Fibroblast of skin of left biceps (primary cell): ENCODE measurements around the gene FXR2.

Experiments
- DNase-seq, 2 experiments: peaks; one replicate each; pipeline ENCODE4 v3.0.0-alpha.2; 2013; ENCODE audit warnings: low read depth in 2 of 2

The FXR2 gene

DNA sequence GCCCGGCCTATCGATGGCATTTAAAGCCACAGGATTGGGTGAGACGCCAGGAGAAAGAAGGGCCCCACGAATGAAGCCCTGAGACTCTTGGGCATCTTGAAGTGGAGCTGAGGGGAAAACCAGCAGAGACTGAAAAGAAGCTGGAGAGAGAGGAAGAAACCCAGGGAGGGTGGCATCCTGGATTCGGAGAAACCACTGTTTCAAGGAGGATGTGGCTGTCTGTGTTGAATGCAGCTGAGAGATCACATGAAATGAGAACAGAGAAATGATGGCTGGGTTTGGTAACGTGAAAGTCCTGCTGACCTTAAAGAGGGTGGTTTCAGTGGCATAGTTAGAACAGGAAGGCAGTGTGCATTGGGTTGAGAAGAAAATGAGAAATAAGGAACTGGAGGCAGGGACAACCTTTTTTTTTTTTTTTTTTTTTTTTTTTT is 62.1 kb downstream of the FXR2 start:
- DNase-seq, result no peak

DNA sequence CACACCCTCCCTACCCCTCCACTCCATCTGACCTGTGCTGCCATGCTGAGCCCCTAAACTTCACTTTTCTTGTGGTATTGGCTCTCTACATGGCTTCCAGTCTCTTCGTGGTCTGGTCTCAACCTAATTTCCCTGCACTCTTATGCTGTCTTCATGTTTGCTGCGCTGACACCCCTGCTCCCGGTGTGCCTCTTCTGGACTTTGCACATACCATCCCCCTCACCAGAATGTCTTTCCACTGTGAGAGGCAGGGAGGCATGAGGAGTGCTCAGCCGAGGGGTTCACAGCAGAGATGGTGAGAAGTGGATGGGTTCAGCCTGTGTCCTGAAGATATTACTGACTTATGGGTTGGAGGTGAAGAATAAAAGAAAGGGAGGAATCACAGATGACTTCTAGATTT is 63.3 kb downstream of the FXR2 start:
- DNase-seq, result no peak

DNA sequence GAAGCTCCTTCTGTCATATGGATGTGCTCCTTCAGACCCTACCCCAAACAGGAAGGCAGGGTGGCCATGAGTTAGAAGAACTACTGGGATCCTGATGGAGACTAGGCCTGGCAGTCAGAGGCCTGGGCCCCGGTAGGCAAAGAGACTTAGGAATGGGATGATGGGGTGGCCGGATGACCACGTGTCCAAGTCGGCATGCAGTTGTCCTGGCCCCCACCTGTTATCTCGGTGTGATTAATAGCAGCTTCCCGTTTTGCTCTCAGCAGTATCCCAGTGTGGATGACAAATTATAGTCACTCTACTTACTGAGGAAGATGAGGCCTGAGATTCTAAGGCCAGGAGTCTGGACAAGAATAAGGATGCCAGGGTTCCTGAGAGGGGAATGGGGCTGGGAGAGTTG is 64.4 kb downstream of the FXR2 start:
- no peak for DNase-seq

DNA sequence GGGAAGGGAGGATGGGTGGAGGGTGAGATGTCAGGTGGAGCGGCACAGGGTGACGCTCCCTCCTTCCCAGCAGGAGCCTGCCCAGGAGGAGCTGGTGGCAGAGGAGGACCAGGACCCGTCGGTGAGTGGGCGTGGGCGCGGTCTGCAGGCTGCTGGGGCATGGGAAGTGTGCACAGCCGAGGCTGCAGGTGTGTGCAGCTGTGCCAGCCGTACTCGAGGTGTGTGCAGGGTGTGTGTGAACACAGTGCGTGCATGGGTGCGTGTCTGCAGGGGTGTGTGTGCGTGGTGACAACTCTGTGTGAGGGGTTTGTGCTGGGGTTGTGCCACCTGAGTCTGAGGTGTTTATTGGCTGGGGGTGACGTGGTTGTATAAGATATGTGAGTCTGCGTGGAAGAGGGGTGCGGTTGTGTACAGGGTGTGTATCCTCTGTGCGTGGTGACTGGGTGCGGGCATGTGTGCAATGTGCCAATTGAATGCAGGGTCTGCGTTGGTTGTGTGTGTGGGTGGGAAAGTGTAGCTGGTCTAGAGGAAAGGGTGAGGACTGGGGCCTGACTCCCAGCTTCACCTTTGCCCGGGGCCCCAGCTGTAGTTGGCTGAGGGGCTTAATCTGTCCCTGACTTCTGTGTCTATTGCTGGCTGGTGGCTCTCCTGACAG is 65.2 kb downstream of the FXR2 start:
- DNase-seq, result no peak

DNA sequence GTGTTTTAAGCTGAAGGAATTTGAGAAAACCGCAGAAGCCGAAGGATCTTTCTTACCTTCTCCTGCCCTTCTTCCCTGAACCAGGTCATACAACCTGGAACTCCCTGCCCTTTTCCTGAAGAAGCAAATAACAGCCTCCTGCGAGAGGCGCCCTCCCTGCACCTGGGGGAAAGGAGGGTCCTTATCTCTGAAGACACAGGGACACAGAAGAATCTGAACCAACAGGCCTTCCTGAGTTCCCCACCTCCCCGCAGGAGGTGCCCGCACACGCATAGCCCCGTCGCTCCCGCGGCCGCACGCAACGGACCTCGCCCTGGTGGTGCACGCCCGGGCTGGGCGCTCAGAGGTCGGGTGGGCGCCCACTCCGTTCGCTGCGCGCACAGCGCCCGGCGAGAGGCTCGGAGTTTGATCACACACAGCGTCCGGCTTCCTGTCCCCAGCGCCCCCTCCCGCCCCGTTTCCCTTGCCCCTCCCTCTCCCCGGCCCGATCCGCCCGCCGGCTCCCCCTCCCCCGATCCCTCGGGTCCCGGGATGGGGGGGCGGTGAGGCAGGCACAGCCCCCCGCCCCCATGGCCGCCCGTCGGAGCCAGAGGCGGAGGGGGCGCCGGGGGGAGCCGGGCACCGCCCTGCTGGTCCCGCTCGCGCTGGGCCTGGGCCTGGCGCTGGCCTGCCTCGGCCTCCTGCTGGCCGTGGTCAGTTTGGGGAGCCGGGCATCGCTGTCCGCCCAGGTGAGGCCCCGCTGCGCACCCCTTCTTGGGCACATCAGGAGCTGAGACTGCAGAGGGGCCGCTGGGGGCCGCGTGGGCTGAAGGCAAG is 65.9 kb downstream of the FXR2 start, which contains the start of gene TNFSF12:
TNFSF12 (plus strand) TSS at position 474 of the 816 bp plus-strand sequence; CDS start at position 570, 96 bp downstream.
- no peak for DNase-seq

DNA sequence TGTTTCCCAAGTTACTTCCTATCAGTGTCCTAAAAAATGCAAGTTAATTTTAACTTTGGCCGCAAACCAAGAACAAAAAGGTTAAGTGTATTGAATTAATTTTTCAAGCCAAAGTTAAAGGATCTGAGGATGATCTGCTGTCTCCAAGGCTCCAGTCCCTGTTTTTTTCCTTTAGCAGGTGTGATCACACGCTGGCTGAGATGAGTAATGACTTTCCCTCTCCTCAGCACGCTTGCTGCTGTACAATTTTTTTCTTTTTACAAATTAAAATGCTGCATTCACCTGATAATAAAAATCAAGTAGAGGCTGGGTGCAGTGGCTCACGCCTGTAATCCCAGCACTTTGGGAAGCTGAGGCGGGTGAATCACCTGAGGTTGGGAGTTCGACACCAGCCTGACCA is 69.8 kb downstream of the FXR2 start:
- no peak for DNase-seq
